Measurements from ENCODE around the gene CDH13.

DNA sequence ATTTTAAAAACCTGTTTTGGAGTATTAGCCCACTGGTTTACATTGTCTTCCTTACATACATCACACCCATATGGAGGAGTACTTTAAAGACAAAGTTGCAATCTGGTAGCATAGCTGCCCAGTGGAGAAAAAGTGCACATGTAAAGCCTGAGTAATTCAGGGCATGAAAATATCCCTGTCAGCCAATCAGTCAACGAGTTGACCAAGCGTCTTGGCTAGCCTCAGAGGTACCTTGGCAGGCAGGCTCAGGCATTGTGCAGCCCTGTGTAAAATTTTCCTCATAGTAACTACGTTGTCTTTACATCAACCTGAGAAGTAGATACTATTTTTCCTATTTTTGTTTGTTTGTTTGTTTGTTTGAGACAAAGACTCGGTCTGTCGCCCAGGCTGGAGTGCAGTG lies 339.0 kb downstream of the CDH13 start:
- TF ChIP-seq CTCF (IDR thresholded peaks at IDR 0.05; ENCODE audit: low read depth, low read length, poor library complexity, severe bottlenecking) (no peak), EZH2phosphoT487 (IDR thresholded peaks at IDR 0.05; ENCODE audit: borderline replicate concordance, low read length) (no peak)

Data from DOHH2 (cell line).